Germinal center (tissue), 1 donor: ENCODE results near the gene DNASE1L3.
"Not testable (repeated sequence)": the region's sequence is repeated elsewhere in the genome, so short reads cannot be mapped to it uniquely, and the experiment has no call there.

Experiments
- DNase-seq: peaks from one replicate; pipeline ENCODE4 v3.0.0; 2012; ENCODE audit warnings: mixed read lengths, low spot score

DNASE1L3 gene

DNA sequence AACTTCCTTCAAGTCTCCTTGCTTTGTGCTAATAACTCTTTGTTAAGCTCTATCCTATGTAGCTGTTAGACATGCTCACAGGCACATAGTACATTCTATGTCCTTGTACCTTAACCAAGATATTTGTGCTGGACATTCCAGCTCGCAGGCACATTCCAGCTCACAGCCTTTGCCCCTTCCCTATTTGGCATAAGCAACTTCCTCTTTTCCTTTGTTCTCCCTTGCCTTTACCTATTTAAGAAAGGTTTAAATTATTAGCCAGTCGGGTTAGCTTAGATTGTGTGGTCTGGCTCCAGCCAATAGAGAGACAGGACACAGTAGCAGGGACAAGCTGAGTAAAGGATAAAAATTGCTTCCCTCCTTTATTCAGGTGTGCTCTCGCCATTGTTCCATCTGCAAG lies 9.3 kb downstream of the DNASE1L3 start:
- not testable (repeated sequence) for DNase-seq

DNA sequence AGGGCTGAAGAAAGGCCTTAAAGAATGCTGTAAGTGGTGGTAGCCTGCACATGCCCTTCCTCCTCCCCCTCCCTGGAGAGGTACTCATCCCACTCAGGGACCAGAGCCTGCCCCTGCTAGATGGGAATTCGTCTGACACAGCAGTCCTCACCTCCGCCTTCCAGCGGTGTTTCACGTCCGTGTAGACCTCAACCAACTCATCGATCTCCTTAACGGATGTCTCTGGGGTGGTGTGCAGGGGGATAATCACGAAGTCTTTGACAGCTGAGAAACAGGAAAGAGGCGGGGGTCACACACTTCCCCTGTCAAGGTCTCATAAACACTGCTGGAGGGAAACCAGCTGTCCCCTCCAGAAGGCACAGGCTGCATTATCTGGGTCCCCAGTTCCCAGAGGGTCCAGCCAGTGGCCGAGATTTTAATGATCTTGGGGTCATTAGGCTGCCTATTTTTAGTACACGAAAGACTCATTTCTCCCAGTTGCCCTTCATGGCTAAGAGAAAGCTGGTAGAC lies 9.9 kb downstream of the DNASE1L3 start:
- DNase-seq = no peak

DNA sequence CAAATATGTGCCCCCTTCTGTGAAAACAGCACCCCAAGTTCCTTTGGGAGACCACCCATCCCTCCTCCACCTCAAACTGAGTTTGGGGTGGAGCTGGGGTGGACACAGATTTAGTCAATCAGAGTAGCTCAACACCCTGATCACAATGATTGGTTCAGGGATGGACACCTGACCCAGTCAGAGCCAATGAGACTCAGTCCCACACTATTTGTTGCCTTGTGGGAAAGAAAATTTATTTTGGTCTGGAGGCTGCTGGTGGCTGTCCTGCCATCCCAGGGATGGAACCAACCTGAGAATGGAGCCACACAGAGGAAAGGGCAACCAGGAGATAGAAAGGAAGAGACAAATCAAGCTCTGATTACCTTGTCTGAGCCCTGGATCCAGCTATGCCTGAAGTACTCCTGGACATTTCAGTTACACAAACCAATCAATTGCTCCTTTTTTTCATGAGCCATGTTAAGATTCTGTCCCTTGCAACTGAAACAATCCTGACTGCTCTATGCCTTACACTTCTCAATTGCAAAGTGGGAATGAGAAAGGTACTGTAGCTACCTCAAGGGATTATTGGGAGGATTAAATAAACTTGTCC lies 10.6 kb downstream of the DNASE1L3 start:
- no peak for DNase-seq

DNA sequence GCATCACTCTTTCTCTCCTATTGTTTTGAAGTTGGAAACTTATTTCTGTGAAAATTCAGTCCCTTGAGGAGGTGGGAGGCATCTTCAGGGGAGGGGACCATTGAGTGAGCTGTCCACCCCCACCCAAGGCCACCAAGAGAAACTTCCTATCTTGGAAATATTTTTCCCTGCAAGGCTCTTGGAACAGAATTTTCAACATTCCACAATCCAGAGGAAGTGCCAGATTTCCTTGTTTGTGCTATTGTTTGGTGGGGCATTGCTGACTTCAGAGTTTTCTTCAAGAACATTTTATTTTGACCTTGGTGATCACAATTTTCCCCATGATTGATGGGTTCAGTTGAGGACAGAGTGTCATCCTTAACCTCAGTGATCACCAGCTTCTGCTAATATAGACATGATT lies 12.0 kb downstream of the DNASE1L3 start:
- no peak for DNase-seq

DNA sequence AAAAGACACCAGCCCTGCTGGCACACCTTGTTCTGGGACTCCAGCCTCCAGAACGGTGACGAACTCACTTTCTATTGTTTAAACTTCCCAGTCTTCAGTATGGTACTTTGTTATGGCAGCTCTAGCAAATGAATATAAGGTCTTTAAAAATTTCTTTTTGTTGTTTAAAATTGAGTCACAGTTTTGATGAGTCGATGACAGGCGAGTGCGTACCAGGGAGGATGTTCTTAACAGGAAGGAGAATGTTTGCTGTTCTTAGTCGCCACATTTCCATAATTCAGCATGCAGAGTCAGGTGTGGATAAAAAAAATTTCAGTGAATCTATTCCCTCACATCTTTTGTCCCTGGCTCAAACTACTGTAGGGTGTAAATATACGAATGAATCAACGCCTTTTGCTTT lies 12.4 kb downstream of the DNASE1L3 start:
- DNase-seq = no peak

DNA sequence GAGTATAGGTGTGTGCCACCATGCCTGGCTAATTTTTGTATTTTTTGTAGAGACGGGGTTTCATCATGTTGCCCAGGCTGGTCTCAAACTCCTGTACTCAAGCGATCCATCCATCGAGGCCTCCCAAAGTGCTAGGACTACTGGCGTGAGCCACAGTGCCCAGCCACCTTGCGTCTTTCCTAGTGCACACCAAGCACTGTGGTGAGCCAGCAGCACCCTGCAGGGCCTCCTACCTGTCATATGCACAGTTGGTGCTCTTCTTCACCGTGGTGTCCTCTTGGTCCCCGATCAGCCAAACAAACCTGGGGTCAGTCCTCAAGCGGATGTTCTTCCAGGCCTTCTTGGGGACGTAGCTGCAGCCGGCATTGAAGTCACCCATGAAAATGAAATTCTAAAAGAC lies 13.2 kb downstream of the DNASE1L3 start:
- DNase-seq = no peak

DNA sequence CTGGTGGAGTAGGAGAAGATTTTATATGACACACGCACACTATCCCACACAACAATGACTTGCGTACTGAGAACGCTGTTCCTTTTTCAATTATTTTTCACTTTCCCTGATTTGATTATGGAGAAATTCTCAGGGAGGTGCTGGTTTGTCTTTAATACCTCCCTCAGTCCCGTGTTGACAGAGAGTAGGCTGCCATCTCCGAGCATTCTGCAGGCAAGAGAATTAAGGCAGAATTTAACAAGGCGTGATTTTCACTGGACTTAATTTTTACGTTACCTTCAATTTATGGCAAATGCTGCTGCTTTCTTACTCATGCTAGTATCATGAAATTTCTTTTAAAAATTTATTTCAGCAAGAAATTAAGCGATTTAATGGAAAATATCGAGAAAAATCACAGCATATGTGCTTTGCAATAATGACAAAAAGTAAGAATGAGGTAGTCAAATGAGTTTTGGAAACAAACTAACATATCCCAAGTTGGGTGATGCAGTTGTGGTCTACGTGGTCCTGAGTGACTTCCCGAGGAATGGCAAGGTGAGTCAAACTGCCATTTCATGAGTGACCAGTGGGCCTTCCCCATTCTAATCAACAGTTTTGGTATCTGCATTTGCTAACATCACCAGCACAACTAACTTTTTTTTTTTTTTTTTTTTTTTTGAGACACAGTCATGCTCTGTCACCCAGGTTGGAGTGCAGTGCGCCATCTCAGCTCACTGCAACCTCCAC lies 16.9 kb downstream of the DNASE1L3 start:
- no peak for DNase-seq

DNA sequence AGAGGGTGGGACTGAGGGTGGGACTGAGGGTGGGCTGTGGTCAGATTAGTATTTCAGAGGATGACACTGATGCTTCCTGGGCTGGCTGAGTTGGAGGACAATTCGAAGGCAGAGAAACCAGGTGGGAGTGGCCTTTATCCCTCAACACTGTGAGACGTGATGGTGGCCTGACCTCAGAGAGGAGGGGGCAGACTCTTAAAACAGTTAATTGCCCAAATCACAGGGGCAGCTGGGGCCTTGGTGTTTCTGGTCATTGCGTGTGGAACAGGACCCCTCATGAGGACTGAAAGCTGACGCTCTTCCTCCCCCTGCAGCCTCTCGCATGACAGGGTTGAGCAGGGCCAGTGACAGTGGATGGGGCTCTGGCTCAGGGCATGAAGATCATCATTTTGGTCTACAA lies 18.7 kb downstream of the DNASE1L3 start:
- no peak for DNase-seq

DNA sequence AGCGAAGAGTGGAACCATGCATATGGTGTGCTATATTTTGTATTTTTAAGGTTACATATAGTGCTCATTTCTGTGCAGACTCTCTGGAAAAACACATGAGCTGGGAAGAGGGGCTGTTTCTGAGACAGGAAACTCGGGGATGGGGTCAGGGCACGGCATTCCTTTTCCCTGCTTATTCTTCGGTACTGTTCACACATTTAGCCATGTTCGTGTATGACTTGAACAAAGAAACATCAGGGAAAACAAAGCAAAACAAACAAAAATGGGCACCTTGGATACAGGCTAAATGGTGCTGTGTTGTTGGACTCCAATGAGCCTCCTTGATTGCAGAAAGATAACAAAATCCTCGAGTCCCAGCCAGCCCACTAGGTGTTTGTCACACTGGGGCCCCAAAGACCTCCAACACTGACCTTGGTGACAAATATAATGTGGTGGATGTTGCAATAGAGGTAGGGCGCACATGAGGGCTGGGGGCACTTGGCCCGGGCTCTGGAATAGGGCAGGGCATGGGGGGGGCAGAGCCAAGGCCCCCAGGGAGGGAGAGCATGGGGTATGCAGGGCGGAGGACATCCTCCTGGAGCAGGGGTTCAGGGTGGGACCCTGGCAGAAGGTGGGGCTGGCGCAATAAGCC lies 19.3 kb downstream of the DNASE1L3 start:
- DNase-seq = no peak

DNA sequence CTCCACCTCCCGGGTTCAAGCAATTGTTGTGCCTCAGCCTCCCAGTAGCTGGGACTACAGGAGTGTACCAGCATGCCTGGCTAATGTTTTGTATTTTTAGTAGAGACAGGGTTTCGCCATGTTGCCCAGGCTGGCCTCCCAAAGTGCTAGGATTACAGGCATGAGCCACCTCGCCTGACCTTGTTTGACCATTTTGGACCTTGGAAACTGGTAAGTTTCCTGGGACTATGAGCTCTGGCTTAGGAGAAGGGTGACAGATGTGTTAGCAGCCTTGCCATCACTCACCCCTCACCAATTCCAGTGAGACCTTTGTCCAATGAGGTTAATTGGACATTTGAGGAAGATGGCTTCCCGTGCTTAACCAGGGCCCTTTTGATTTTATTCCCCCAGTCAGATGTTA lies 19.9 kb downstream of the DNASE1L3 start:
- DNase-seq = no peak

DNA sequence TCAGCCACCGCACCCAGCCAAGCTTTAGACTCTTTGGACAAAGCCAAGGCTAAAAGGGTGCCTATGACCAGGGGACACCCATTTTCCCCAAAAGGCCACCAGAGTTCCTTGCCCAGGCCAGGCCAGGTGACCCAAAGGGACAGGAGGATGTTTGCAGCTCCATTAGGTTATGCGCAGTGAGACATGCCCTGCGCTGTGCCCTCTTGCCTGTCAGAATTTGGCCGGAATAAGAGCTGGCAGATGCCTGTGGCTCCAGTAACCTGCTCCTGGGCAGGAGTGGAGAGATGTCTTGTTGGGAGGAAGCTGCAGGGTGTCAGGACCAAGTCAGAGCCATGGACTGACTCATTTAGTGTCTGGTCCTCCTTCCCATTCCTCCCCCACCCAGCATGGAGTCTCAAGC lies 20.5 kb downstream of the DNASE1L3 start:
- no peak for DNase-seq

DNA sequence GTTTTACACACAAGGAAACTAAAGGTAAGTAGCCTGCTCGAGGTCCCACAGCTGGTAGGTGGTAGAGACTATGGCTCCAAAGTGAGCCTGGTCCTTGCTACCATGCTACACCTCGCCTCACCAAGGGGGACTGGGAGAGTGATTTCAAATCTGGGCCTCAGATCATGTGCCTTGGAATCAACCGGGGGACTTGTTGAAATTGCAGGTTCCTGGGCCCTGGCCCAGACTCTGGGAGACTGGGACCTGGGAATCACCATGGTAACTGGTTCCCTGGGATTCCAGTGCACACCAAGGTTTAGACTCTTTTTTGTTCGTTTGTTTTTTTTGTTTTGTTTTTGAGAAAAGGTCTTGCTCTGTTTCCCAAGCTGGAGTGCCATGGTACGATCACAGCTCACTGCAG lies 21.1 kb downstream of the DNASE1L3 start:
- DNase-seq = no peak

DNA sequence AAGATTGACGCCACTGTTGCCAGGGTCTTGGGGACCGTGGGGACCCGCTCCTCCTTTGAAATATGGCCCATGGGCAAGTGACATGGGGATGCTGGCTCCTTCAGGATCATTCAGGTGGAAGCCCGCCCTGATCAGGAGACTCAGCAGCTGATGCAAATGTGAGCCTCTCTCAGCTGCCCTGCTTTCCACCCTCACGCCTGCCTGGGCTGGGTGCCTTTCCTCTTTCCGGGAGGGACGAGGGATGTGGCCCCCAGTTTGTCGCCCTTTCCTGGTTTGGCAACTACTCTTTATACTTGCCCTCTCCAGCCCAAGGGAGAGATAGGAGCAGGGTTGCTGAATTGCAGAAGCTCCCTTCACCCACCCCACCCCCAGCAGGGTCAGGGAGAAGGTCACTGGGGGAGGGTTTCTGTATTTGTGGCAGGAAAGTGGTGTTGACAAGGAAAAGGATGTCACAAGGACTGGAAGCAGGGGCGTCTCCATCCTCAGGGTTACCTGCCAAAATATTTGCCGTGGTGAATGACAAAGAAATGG lies 21.8 kb downstream of the DNASE1L3 start:
- DNase-seq = no peak

DNA sequence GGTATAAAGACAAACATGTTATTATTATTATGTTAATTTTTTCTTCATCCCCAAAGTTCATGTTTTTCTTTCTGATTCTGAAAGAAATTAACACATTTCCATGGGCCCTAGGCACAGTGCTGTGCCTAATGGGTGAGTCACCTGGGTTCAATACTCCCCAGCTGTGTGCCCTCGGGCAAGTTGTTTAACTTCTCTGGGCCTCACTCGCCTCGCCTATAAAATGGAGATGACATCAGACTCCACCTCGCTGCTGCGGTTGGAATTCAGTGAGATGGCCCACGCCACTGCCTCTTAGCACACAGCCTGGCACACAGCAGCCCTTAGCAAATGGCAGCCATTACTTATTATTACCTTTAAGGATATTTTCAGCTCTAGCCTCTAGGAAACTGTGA lies 22.6 kb downstream of the DNASE1L3 start:
- no peak for DNase-seq

DNA sequence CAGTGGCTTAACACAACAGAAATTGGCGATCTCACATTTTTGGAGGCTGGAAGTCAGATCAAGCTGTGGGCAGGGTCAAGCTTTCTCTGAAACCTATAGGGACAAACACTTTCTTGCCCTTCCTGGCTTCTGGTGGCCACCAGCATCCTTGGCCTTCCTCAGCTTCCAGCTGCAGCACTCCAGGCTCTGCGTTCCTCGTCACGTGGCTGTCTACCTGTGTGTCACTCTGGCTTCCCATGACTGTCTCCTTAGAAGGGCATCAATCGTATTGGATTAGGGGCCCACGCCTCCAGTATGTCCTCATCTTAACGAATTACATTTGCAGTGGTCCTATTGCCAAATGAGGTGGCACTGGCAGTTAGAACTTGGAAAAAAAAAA lies 25.8 kb downstream of the DNASE1L3 start:
- DNase-seq = no peak

DNA sequence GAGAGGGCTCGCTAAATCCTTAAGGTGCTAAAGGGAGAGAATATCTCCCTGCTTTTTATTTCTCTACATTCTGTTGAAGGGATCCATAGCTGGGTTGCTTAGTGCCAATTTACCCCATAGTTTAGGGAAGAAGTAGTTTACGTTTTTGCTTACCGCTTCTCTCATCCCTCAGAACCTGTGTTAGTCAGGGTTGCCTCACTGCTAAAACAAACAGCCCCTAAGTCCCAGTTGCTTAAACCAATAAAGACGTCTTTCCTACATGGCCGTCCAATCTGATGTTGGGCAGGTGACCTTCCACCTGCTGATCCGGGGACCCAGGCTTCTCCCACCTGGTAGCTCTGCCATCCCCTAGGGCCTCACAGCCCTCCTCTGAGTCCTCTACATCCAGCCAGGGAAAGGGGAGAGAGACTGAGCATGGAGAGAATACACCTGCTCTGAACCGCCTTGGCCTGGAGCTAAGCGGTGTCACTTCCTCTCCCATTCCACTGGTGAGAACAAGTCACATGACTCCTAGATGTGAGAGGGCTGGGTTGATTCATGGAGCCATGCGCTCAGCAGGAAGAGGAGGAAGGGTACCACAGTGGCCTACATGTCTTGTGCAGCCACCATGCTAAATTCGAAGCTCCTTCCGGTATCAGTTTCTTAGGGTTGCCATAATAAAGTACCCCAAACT lies 26.3 kb downstream of the DNASE1L3 start:
- no peak for DNase-seq

DNA sequence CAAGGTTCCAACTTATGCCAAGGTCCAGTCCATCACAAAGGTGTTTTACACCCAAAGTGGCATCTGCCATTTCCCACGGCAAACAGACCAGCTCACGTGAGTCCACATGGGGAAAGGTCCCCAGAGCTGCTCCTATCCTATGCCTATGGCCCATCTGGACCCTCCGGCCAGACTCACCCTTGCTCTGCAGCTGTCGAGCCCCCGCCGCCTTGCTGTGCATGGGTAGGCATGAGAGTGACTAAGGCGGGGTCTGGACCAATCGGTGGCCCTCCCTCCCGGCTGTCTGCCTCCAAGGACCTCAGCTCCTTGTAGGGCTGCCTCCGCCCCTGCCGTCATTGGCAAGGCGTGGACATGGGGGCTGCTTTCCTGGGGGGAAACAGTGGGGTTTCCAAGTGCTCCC lies 26.9 kb downstream of the DNASE1L3 start:
- DNase-seq = no peak

DNA sequence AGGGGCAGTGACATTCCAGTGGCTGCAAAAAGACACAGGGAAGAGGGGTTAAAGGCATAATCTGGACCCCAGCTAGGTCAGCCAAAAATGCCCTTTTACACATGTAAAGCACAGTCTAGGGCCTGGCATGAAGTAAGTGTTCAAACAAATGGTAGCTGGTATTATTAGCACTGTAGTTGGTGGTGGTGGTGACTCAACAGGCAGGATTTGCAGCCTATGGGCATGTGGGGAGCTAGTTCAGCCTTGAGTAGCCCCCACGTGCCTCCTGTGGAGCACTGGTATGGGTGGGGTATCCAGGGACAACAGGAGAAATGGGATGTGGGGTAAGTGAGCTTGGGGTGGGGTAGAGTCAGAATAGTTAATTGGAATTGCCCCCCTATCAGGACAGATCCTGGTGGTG lies 27.6 kb downstream of the DNASE1L3 start:
- no peak for DNase-seq

DNA sequence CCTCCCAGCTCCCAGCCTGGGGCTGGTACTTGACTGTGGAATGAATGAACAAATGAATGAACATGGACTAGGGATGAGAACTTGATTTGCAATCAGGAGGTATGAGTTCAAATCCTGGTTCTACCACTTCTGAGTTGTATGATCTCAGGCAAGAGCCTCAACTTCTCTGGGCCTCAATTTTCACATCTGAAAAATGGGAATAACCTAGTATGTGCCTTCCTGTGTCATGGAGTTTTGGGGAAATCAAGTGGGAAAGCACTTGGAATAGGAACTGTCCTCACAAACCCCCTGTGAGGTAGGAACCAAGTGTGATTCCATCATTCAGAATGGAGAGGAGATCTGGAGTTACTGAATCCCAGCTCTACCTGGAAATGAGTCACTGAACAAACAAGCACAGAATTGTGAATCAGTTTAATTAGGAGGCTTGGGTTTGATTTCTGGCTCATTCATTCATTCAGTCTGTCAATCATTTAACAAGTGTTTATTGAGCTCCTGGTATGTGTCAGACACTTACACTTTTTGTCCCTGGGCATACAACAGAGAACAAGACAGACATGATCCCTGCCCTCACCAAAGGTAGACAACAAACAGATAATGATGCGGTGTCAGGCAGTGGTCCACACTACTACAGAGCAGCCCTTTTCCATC lies 29.7 kb downstream of the DNASE1L3 start:
- DNase-seq = no peak

DNA sequence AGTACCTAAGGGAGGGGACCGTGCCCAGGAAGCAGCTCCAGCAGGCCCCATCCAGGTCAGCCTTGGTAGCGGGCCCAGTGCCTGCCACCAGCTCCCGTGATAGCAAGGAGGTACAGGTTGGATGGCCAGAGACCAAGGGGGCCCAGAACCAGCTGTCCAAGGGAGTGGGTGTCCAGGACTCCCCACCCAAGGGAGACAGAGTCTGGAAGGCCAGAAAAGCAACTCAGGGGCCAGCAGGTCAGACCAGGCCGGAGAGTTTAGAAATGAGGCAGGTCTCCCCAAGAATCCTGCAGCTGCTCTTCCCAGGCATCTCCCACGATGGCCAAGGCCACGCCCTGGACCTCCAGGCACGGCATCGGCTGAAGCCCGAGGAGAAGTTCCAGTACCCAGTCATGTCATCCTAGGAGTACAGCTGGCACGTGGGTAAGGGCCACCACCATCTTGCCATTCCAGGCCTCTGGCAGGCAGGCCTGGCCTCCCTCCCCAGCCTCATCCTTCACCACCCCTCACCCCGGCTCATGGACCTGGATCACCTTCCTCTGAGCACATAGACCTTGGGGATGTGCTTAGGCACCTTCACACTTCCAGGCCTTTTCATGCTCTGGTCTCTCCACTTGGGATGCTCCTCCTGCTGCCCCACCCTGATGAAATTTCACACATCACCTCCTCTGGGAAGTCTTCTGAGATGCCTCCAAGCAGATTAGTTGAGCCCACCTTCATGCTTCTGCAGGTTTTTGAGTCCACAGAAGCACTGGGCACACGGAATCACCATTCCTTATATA lies 30.5 kb downstream of the DNASE1L3 start:
- DNase-seq = no peak
